NOMO-1 (cell line): ENCODE data around the gene DGKQ.
"Not testable (repeated sequence)": the region's sequence is repeated elsewhere in the genome, so short reads cannot be mapped to it uniquely, and the experiment has no call there.

Experiments
- DNase-seq, 2 experiments: peaks; one replicate each; lab custom pipeline; 2025; ENCODE audit not compliant: unreplicated experiment in 2 of 2; lab: John Stamatoyannopoulos, UW

Gene DGKQ

DNA sequence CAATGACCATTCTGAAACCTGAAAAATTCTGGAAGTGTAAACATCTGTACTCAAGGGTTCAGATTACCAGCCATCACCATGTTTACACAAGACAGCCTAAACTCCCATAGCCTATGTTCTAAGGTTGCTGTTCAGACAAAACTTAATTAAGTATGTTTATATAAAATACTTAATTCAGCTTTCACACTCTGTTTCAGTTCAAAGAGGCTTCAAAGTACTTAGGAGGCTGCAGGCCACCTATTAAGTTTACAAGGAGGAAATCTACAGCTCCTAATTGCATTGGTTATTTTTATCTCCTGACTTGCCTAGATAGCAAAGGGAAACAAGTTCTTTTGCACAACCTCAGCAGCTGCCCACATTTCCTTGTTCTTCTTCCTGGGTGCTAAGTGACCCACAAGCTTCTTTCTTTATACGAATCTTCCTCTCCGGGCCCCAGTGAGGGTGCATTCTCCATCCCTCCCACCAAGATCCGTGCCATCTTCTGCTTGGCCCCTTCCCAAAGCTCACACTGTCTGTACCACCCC, 43.3 kb downstream of the DGKQ start:
- peak in 1 of 2 experiments; percentile 2 for DNase-seq

DNA sequence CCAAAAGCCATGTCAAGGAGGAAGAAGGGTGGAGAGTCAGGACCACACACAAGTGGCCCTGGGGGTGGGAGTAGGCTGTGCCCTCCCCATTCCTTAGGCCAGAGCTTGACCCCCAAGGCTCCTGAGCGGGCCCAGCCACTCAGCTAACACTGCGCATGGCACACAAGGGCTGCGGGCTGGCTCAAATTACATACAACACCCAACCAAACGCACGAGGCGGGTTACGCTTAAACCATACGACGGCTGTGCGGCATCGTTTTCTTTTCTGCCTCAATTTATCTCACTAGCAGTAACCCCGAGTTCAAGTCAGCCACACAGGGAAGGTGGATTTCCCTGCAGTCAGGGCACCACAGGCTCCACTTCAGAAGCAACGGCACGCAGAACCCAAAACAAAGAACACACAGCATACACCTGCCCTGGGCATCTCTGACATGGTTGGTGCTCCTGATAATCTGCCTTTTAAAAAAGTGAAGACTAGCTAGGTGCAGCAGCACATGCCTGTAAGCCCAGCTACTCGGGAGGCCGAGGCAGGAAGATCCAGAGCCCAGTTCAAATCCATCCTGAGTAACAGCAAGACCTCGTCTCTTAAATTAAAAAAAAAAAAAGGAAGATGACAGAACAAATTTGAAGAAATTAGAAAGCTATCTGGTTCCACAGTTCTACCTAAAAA, 44.1 kb downstream of the DGKQ start:
- DNase-seq = no peak

- not testable (repeated sequence) for DNase-seq
Measured at GRCh38 chr4:927566-927965, 45.8 kb downstream of the DGKQ start.

- no peak for DNase-seq
Measured at GRCh38 chr4:926538-926937, 46.8 kb downstream of the DGKQ start.

- DNase-seq = no peak
Measured at GRCh38 chr4:925771-926500, 47.4 kb downstream of the DGKQ start.

DNA sequence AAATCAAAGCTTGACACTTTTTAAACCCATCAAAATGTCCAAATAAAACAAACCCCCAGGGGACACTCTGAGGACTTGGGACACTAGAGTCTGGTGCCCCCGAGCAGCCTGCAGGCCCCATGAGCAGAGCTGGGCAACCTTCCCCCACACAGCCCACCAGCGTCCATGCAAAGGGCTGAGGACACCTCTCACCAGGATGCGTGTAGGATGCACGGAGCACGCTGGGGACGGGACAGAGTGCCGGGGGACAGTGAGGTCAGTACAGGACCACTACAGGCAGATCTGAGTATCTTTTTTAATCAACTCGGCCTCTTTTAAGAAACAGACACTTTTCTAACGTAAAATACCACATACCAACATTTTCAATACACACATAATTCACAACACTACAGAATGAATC, 48.2 kb downstream of the DGKQ start:
- DNase-seq = no peak

DNA sequence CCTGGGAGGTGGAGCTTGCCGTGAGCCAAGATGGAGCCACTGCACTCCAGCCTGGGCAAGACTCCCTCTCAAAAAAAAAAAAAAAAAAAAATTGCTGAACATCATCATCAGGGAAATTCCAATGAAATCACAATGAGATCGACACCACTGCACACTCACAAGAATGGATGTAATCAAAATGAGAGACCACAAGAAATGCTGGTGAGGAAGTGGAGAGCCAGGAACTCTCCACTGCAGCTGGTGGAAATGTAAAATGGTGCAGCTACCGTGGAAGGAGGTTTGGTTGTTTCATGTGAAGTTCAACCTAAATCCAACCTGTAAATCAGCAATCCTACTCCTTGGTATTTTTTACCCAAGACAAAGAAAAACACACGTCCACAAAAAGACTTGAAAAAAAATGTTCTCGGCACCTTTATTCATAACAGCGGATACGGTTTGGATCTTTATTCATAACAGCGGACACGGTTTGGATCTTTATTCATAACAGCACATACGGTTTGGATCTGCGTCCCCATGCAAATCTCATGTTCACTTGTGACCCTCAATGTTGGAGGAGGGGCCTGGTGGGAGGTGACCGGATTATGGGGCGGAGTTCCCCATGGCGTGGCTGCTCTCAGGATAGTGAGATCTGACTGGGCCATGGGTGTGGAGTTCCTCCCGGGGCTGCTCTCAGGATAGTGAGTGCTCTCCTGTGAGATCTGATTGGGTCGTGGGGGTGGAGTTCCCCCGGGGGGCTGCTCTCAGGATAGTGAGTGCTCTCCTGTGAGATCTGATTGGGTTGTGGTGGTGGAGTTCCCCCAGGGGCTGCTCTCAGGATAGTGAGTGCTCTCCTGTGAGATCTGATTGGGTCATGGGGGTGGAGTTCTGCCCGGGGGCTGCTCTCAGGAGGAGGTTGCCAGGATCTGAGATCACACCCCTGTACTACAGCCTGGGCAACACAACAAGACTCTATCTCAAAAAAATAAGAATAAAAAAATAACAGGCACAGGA, 49.0 kb downstream of the DGKQ start:
- DNase-seq = no peak

DNA sequence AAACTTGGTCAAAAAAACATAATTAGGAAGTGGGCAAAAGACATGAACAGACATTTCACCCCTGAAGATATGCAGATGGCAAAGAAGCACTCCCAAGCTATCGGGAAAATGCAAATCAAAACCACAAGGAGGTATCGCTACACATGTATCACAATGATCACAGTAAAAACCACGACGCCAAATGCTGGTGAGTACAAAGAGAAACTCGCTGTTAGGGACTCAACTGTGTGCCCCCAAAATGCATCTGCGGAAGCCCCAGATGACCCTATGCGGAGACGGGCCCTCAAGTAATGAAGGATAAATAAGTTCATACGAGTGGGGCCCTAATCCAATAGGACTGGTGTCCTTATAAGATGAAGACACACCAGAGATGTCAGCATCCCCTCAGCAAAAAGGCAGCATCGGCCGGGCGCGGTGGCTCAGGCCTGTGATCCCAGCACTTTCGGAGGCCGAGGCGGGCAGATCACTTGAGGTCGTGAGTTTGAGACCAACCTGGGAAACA, 51.5 kb downstream of the DGKQ start:
- no peak for DNase-seq

- DNase-seq = not testable (repeated sequence)
Measured at GRCh38 chr4:919004-919680, 54.2 kb downstream of the DGKQ start.

DNA sequence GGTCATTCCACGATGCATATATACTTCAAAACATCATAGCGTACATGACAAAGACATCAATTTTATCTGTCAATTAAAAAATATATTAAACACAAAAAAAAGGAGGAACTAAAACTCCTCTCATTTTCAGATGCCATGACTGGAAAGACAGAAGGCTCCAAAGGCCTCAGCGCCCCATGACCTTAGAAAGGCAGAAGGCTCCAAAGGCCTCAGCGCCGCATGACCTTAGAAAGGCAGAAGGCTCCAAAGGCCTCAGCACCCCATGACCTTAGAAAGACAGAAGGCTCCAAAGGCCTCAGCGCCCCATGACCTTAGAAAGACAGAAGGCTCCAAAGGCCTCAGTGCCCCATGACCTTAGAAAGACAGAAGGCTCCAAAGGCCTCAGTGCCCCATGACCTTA, 54.8 kb downstream of the DGKQ start:
- DNase-seq = not testable (repeated sequence)

DNA sequence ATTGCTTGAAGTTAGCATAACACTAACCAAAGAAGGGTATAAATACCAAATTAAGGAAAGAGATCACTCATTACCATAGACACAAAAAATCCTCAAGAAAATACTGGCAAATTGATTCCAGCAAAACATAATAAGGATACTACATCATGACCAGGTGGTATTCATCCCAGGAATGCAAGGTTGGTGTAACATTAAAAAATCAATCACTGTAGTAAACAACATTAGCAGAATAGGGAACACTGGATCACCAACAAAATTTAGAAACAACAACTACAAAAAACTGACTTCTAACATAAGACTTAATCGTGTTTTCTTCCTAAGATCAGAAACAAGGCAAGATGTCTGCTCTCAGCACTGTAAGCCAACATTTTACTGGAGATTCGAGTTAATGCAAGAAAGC, 55.4 kb downstream of the DGKQ start:
- no peak for DNase-seq

- no peak for DNase-seq
Measured at GRCh38 chr4:917466-917865, 55.9 kb downstream of the DGKQ start.

- DNase-seq = peak; percentile 27 to 74
Measured at GRCh38 chr4:915595-915994, 57.8 kb downstream of the DGKQ start.

DNA sequence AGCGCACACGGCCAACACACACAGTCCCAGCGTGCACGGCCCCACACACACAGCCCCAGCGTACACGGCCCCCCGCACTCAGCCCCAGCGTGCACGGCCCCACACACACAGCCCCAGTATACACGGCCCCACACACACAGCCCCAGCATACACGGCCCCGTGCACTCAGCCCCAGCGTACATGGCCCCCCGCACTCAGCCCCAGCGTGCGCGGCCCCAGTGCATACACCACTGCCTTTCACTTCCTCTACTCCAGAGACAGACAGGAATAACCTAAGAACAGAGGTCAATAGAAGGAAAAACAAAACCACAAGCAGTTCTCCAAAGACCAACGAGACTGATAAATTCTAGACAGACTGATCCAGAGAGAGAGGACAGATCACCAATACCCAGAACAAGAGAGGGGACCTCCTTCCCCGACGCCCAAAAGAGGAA, 58.3 kb downstream of the DGKQ start:
- peak; percentile 57 to 67 for DNase-seq

GRCh38 chr4:914531-914930, 58.8 kb downstream of the DGKQ start:
- no peak for DNase-seq

DNA sequence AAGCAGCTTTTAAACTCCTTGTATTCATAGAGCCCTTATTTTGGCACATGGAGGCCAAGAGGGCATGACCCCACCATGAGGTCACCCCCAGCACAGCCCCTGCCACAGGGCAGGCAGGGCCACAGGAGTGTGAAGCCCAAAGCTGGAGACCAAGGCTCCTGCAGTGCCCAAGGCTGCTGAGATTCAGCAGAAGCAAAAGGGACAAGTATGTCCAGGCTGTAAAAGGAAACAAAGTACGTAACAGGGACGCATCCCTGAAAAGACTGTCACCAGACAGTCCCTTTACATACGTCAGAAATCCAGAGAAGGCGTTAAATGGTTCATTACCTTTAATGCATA, 60.1 kb downstream of the DGKQ start:
- no peak for DNase-seq

- DNase-seq = no peak
Measured at GRCh38 chr4:912548-913279, 60.7 kb downstream of the DGKQ start.

- DNase-seq = no peak
Measured at GRCh38 chr4:911871-912490, 61.4 kb downstream of the DGKQ start.

DNA sequence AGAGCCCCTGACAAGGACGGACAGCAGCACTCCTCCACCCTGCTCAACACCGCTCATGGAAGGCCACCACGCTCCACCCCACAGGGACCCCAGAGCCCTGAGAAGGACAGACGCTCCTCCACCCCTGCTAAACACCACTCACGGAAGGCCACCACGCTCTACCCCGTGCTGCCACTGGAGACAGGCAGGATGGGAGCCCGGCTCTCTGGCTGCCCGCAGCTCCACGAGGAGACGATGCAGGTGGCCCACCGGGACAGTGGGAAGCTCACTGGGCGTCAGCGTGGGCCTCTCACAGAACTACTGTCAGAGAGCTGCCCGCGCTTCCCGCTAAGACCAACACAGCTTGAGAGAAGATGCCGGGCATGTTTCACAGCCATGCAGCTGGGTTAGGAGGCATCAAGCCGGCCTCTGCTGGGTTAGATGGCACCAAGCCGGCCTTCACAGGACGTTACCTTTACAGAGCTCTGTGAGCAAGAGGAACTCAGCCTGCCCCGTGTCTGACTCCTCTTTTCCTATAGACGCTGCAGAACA, 62.1 kb downstream of the DGKQ start:
- DNase-seq = no peak
